Measurements from ENCODE around the gene PADI3. TPM values are rescaled to one million over a fixed set of nuclear protein-coding genes. Genes with fewer than 3 reads are reported as not detected.

The PADI3 gene
- total and polyA plus RNA-seq, 2 of the 13 experiments (the other 11 are each of a cell fraction or from before 2014, with no cell fraction given) = not detected

GRCh38 chr1:17214876-17215544 lies 33.9 kb upstream of the PADI3 start:
- CTCF ChIA-PET (ENCODE audit: low intra/inter-chr PET ratio, low total read pairs) = no interaction called here
- H3K4me1 ChIP-seq (ENCODE audit: insufficient read depth, low read length) = no peaks in the 10 kb centered on the region
- H3K36me3 ChIP-seq (replicated peaks in 1 of 2; ENCODE audit: control insufficient read depth in 1 of 2, insufficient read depth in 2 of 2, low read length in 2 of 2) = no peaks in the 10 kb centered on the region
- H3K4me2 ChIP-seq (ENCODE audit: low read depth, low read length) = no peak overlapping the region
- DNase-seq (ENCODE audit: low spot score) (no peak), ATAC-seq (no peak), FAIRE-seq (no peak)
- H2AFZ ChIP-seq (ENCODE audit: low read length) = no peak overlapping the region
- no peaks in the 10 kb centered on the region for H3K79me2 ChIP-seq (ENCODE audit: insufficient read depth, low read length)
- in situ Hi-C loops (cut with HindIII; ENCODE audit: extremely low pct_ligation_motif_present, low pct_unique_long_range_greater_than_20kb) (no loop called here), intact Hi-C loops (cut with micrococcal nuclease; ENCODE audit: unreplicated experiment) (no loop called here)
- H3K27ac ChIP-seq (ENCODE audit: extremely low read length, insufficient read depth, low read length) = no peak overlapping the region
- no peak overlapping the region for H3K9ac ChIP-seq (ENCODE audit: insufficient read depth, low read depth, low read length)
- H3K4me3 ChIP-seq (replicated peaks in 1 of 3; ENCODE audit: insufficient read depth in 1 of 3, low read depth in 2 of 3, low read length in 3 of 3) = no peak overlapping the region
- POLR2A ChIA-PET = no interaction called here
- no TSS peak for BruUV-seq (replicated peaks)
- TF ChIP-seq ZNF570 (CRISPR knock-in tag; IDR thresholded peaks at IDR 0.05; ENCODE audit: borderline replicate concordance) (no peak), KDM5A (IDR thresholded peaks at IDR 0.05; ENCODE audit: borderline replicate concordance, low read length) (no peak), CREB1 (IDR thresholded peaks at IDR 0.05) (peak; percentile 84), CREB1 (CRISPR knock-in tag; IDR thresholded peaks at IDR 0.05) (no peak), FOXK1 (CRISPR knock-in tag; IDR thresholded peaks at IDR 0.05; ENCODE audit: borderline replicate concordance, low read depth) (no peak), AGO1 (IDR thresholded peaks at IDR 0.05; ENCODE audit: low read depth, low read length, poor library complexity, severe bottlenecking) (no peak), ISL2 (CRISPR knock-in tag; IDR thresholded peaks at IDR 0.05) (no peak)
- no peaks in the 10 kb centered on the region for H3K9me3 ChIP-seq (ENCODE audit: low read length)
- 52% methylated on average over 4 of the region's 5 CpGs for WGBS (ENCODE audit: low lambda C conversion rate)
- peaks cover 3% of the 10 kb centered on the region; the same call in 1 of the 2 replicates for H4K20me1 ChIP-seq (ENCODE audit: insufficient read depth, low read length)
- peaks cover 0 to 16% of the 10 kb centered on the region in 2 experiments; a peak in 1 of 5 replicates for H3K27me3 ChIP-seq (ENCODE audit: control insufficient read depth in 1 of 2, insufficient read depth in 2 of 2, low read length in 2 of 2)

GRCh38 chr1:17215545-17215890 lies 33.4 kb upstream of the PADI3 start:
- intact Hi-C loops (cut with micrococcal nuclease; ENCODE audit: unreplicated experiment) = no loop called here
- TF ChIP-seq SP2 (CRISPR knock-in tag; IDR thresholded peaks at IDR 0.05) = no peak
- TF ChIP-seq ZC3H13 (CRISPR knock-in tag; IDR thresholded peaks at IDR 0.05) = no peak
- no peak for TF ChIP-seq DRAP1 (CRISPR knock-in tag; IDR thresholded peaks at IDR 0.05)
- TF ChIP-seq ZNF232 (CRISPR knock-in tag; IDR thresholded peaks at IDR 0.05; ENCODE audit: borderline replicate concordance) = no peak
- no peak for TF ChIP-seq PLRG1 (conservative IDR thresholded peaks at IDR 0.05)
- TF ChIP-seq, protein P1, sequence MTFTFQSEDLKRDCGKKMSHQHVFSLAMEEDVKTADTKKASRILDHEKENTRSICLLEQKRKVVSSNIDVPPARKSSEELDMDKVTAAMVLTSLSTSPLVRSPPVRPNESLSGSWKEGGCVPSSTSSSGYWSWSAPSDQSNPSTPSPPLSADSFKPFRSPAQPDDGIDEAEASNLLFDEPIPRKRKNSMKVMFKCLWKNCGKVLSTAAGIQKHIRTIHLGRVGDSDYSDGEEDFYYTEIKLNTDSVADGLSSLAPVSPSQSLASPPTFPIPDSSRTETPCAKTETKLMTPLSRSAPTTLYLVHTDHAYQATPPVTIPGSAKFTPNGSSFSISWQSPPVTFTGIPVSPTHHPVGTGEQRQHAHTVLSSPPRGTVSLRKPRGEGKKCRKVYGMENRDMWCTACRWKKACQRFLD (CRISPR knock-in tag; IDR thresholded peaks at IDR 0.05; ENCODE audit: borderline replicate concordance) = no peak
- TF ChIP-seq POLR2AphosphoS2 (IDR thresholded peaks at IDR 0.05; ENCODE audit: low read depth, low read length) = no peak
- no peak for TF ChIP-seq TRIM22 (IDR thresholded peaks at IDR 0.05)
- no peak for TF ChIP-seq DDIT3 (CRISPR knock-in tag; IDR thresholded peaks at IDR 0.05)
- TF ChIP-seq RBM39 (IDR thresholded peaks at IDR 0.05; ENCODE audit: low read depth, low read length, poor library complexity, severe bottlenecking) = no peak

More at GRCh38 chr1:17215545-17215890, 33.4 kb upstream of the PADI3 start:
- DNase-seq (ENCODE audit: low spot score) = no peak
- Histone ChIP-seq H3K27ac (ENCODE audit: extremely low read length, insufficient read depth, low read length) (no peak overlapping the region), H3K9ac (ENCODE audit: insufficient read depth, low read depth, low read length) (no peak overlapping the region), H2AFZ (ENCODE audit: low read length) (no peak overlapping the region), H3K27me3 (ENCODE audit: control insufficient read depth in 1 of 2, insufficient read depth in 2 of 2, low read length in 2 of 2) (peaks cover 0 to 16% of the 10 kb centered on the region in 2 experiments; a peak in 1 of 5 replicates), H3K4me3 (replicated peaks in 1 of 3; ENCODE audit: insufficient read depth in 1 of 3, low read depth in 2 of 3, low read length in 3 of 3) (no peak overlapping the region), H4K20me1 (ENCODE audit: insufficient read depth, low read length) (peaks cover 3% of the 10 kb centered on the region; the same call in 1 of the 2 replicates), H3K79me2 (ENCODE audit: insufficient read depth, low read length) (no peaks in the 10 kb centered on the region), H3K4me1 (ENCODE audit: insufficient read depth, low read length) (no peaks in the 10 kb centered on the region), H3K36me3 (replicated peaks in 1 of 2; ENCODE audit: control insufficient read depth in 1 of 2, insufficient read depth in 2 of 2, low read length in 2 of 2) (no peaks in the 10 kb centered on the region), H3K4me2 (ENCODE audit: low read depth, low read length) (no peak overlapping the region), H3K9me3 (ENCODE audit: low read length) (no peaks in the 10 kb centered on the region)
- FAIRE-seq = no peak
- CTCF ChIA-PET (ENCODE audit: low intra/inter-chr PET ratio, low total read pairs) = no interaction called here
- no peak for ATAC-seq
- POLR2A ChIA-PET = no interaction called here
- no TSS peak for BruUV-seq (replicated peaks)
- 33% methylated on average over 6 of the region's 6 CpGs for WGBS (ENCODE audit: low lambda C conversion rate)
- in situ Hi-C loops (cut with HindIII; ENCODE audit: extremely low pct_ligation_motif_present, low pct_unique_long_range_greater_than_20kb) = no loop called here

Data from HepG2 (cell line).